Dedifferentiated amniotic fluid mesenchymal stem cell (primary cell): ENCODE results near the gene ATG4D.
"Not testable (repeated sequence)": the region's sequence is repeated elsewhere in the genome, so short reads cannot be mapped to it uniquely, and the experiment has no call there.

Experiments used
- DNase-seq: peaks from one replicate; pipeline ENCODE4 v3.0.0-alpha.2; 2016; ENCODE audit errors: extremely low spot score

Gene ATG4D

DNA sequence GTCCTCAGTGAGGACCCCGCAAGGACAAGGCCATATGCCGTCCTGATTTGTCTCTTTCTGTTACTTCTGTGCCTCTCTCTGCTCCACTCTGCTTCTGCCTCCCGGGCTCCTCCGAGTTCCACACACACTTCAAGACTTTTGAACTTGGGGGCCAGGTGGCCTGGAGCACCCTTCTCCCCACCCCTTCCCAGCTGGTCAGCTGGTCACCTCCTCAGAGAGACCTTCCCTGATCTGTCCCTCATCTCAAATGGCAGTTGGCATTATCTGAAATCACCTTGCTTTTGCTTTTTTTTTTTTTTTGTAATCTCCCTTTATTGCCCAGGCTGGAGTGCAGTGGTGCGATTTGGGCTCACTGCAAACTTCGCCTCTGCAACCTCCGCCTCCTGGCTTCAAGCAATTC lies 24.3 kb upstream of the ATG4D start:
- DNase-seq: no peak

DNA sequence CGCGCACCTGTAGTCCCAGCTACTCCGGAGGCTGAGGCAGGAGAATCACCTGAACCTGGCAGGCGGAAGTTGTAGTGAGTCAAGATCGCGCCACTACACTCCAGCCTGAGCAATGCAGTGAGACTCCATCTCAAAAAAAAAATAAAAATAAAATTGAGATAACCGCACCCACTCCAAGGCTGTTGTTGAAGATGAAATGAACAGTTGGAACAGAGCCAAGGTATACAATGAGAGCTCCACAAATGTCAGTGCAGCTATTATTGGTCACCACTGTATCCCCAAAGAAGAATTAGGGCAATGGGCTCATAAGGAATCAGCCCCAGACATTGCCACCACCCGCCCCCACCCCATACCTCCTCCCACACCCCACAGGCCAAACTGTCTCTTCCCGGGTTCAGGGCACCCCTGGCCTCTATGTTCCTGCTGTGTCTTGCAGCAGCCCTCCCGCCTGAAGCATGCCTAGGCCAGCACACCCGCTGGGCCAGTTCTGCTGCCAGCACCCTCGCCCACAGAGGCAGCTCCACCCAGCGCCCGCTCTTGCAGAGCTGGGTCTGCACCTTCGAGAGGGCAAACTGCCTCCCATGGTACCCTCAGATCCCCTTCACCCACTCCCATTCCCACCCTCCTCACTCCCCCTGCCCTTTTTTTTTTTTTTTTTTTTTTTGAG lies 22.9 kb upstream of the ATG4D start:
- DNase-seq: no peak

DNA sequence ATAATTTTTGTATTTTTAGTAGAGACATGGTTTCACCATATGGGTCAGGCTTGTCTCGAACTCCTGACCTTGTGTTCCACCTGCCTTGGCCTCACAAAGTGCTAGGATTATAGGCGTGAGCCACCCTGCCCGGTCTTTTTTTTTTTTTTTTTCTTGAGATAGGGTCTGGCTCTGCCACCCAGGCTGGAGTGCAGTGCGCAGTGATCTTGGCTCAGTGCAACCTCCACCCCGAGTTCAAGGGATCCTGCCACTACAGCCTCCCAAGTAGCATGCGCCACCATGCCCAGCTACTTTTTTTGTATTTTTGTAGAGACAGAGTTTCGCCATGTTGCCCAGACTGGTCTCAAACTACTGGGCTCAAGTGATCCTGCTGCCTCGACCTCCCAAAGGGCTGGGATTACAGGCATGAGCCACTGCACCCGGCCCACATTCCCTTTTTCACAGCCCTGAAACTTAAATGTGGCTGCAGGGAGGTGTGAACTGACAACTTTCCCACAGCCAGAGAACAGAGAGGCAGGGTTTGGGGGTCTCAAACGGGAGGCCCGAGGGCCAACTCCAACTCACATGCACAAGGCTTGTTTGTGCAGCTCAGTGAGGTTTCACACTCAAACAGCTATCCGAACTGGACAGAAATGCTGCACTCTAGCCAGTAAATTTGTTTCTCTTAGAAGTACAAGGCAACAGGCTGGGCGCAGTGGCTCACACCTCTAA lies 22.1 kb upstream of the ATG4D start:
- DNase-seq: no peak

DNA sequence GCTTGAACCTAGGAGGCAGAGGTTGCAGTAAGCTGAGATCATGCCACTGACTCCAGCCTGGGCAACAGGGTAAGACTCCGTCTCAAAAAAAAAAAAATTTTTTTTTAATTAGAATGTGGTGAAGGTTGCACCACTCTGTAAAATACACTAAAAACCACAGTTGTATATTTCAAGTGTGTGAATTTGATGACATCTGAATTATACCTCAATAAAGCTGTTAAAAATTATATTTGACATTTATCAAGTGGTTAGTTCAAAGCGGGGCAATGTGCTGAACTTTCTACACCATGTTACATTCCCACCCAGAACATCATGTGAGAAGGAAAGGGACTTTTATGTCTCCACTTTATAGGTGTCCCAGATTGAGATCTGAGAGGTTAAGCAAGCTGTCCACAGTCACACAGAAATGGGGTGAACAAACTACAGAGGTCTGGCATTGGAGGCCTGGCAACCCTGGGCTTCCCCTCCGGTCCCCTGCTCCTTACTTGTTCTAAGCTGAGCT lies 20.5 kb upstream of the ATG4D start:
- no peak for DNase-seq

DNA sequence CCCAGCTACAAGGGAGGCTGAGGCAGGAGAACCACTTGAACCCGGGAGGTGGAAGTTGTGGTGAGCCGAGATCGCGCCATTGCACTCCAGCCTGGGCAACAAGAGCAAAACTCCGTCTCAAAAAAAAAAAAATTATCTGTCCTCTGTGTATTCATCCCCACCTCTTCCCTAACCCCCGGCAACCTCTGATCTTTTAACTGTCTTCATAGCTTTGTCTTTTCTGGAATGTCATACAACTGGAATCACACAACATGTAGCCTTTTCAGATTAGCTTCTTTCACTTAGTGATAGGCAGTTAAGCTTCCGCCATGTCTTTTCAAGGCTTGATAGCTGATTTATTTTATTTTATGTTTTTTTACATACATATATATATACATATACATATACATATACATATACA lies 18.1 kb upstream of the ATG4D start:
- DNase-seq: no peak

DNA sequence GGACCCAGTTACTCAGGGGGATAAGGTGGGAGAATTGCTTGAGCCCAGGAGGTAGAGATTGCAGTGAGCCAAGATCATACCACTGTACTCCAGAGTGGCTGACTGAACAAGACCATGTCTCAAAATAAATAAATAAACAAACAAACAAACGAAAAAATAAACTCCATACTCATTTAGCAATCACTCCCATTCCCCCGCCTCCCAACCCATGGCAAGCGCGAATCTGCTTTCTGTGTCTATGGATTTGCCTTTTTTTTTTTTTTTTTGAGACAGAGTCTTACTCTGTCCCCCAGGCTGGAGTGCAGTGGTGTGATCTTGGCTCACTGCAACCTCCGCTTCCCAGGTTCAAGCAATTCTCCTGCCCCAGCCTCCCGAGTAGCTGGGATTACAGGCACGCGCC lies 16.8 kb upstream of the ATG4D start:
- not testable (repeated sequence) for DNase-seq

DNA sequence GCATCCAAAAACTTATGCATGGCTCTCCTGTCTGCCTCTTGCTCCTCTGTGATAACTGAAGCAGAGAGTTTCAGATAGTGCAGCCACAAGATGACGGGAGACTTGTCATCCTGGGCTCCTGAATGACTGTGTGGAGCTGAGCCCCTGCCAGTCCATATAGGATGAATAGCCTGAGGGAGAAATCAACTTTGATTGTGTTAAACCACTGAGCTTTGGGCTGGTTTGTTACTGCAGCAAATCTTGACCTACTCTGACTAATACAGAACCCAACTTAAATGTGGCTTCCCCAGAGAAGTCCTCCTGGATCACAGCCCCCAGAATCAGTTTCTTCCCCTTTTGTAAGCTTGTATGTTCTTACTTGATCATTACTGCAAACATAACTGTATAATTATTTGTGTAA lies 11.2 kb upstream of the ATG4D start:
- DNase-seq: no peak

DNA sequence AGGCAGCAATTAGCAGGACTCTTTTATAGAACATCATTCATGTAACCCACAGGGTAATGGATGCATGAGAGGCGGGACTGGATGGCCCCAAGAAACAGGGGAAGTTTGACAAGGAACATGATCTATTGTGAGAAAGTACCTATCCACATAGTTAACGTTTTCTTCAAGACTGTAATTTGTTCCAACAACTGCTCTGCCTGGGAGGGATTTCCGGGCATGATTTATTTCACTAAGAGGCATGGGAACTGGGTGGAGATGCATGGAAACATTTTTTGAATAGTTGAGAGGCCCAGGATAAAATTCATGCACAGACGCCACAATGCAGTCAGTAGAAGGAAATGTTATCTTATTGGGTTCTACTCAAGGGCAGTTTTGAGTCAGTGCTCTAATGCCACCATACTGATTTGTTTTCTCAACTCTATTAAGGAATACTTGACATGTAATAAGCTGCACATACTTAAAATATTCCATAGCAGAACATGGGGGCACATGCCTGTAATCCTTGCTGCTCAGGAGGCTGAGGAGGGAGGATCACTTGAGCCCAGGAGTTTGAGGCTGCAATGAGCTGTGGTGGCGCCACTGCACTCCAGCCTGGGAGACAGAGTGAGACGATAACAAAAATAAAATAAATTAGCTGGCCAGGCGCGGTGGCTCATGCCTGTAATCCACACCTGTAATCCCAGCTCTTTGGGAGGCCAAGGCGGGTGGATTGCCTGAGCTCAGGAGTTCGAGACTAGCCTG lies 9.9 kb upstream of the ATG4D start:
- DNase-seq: peak; percentile 92

DNA sequence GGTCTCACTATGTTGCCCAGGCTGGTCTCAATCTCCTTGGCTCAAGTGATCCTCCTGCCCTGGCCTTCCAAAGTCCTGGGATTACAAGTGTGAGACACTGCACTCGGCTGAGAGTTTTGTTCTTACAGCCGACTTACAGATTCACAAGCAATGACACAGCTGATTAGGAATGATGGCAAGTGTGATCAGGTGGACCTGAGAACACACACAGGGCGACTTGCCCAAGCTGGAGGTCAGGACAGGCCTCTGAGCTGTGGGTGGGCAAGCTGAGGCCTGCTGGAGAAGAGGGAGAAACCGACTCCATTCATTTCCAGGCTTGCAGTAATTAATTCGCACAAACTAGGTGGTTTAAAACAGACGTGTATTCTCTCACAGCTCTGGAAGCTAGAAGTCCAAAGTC lies 8.1 kb upstream of the ATG4D start:
- DNase-seq: no peak

DNA sequence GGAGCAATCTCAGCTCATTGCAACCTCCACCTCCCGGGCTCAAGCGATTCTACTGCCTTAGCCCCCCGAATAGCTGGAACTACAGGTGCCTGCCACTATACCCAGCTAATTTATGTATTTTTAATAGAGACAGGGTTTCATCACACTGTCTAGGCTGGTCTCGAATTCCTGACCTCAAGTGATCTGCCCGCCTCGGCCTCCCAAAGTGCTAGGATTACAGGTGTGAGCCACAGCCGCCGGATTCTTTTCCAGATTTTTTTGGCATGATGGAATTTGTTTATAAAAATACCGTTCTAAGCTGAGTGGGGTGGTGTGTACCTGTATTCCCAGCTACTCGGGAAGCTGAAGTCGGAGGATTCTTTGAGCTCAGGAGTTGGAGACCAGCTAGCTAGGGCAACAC lies 6.0 kb upstream of the ATG4D start:
- no peak for DNase-seq

DNA sequence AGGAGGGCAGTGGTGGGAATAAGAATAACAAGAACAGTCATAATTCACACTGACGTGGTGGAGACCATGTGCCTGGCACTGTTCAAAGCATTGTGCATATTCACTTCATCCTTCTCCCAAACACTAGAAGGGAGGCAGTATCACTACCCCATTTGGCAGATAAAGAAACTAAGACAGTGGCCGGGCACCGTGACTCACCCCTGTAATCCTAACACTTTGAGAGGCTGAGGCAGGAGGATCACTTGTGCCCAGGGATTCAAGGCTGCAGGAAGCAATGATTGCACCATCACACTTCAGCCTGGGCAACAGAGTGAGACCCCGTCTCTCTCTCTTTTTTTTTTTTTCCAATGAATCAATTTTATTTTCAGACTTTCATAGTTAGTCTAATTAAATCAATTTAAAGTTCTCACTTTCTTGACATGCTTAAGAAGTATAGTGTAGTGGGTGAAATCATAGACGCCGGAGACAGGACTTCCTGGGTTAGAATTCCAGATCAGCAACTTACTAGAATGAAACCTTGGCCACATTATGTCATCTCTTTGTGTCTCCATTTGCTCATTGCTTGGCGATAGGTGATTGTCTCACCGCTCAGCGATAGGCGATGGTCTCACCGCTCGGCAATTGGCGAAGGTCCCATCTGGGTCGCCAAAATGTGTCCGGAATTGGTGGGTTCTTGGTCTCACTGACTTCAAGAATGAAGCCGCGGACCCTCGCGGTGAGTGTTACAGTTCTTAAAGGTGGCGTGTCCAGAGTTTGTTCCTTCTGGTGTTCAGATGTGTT lies 5.3 kb upstream of the ATG4D start:
- DNase-seq: no peak

DNA sequence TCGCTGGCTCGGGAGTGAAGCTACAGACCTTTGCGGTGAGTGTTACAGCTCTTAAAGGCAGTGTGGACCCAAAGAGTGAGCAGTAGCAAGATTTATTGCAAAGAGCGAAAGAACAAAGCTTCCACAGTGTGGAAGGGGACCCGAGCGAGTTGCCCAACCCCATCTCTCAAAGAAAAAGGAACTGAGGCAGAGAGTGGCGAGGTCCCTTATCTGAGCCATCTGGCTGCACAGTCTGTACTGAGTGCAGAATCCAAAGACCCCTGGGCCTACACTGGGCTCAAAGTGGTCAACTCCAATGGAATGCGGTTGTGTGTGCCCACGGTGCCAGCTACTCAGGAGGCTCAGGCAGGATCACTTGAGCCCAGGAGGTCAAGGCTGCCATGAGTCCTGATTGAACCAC lies 4.7 kb upstream of the ATG4D start:
- not testable (repeated sequence) for DNase-seq

DNA sequence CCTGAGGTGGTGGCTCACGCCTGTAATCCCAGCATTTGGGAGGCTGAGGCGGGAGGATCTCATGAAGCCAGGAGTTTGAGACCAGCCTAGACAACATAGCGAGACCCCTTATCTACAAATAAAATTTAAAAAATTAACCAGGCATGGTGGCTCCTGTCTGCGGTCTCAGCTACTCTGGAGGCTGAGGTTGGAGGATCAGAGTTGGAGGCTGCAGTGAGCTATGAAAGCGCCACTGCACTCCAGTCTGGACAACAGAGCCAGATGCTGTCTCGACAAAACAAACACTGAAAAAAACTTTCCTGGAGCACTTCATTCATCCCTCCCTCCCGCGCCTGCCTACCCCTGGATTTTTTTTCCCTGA lies 665 bp upstream of the ATG4D start:
- DNase-seq: no peak

DNA sequence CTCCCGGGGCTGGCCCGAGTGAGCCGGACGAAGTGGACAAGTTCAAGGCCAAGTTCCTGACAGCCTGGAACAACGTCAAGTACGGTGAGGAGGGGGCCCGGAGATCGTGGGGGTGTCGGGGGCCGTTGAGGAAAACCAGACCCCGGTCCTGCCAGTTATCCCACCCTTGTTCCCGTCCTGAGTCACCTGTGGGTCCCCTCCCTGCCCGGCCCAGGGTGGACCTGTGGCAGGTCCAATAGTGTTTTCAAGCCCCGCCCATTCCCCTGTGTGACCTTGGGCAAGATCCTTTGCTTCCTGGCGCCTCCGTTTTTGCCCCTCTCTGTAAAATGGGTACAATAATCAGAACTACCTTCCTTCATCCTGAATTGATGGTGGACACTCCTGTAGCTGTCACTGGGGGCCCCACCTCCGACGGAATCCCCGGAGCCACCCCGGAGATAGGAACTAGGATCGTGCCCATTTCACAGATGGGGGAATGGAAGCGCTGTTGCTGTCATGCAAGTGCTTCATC lies 593 bp downstream of the ATG4D start:
- DNase-seq: no peak

DNA sequence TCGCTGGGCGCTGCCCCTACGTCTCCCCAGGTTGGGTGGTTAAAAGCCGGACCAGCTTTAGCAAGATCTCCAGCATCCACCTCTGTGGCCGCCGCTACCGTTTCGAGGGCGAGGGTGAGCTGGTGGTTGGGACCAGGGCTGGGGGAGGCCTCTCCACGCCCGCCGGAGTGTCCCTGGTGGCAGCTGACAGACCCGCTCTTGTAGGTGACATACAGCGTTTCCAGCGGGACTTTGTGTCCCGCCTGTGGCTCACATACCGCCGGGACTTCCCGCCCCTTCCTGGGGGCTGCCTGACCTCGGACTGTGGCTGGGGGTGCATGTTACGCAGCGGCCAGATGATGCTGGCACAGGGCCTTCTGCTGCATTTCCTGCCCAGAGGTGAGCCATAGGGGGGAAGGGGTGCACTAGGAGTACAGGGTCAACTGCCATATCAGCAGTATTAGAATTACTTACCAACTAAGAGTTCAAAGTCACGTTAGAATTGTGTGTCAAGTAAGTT lies 1.1 kb downstream of the ATG4D start:
- DNase-seq: no peak

DNA sequence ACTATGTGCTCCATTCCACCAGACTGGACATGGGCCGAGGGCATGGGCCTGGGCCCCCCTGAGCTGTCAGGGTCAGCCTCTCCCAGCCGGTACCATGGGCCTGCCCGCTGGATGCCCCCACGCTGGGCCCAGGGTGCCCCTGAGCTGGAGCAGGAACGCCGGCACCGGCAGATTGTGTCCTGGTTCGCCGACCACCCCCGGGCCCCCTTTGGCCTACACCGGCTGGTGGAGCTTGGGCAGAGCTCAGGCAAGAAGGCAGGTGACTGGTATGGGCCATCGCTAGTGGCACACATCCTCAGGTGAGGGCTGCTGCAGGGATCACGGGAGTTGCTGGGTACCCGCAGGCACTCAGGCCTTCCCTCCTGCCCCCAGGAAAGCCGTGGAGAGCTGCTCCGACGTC lies 3.1 kb downstream of the ATG4D start:
- no peak for DNase-seq

DNA sequence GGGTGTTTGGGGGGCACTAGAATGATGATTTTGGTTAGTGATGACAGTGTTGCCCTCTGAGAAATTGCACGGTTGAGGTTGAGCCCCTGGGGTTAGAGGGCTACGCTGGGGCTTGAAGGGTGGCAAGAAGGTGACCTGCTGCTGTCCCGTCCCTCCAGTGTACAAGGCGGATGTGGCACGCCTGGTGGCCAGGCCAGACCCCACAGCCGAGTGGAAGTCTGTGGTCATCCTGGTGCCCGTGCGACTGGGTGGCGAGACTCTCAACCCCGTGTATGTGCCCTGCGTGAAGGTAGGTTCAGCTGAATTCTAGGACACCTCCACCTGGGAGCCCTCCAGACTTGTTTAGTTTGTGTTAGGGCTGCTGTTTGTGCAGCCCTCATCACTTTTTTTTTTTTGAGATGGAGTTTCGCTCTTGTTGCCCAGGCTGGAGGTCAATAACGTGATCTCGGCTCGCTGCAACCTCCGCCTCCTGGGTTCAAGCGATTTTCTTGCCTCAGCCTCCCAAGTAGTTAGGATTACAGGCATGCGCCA lies 5.1 kb downstream of the ATG4D start:
- no peak for DNase-seq

DNA sequence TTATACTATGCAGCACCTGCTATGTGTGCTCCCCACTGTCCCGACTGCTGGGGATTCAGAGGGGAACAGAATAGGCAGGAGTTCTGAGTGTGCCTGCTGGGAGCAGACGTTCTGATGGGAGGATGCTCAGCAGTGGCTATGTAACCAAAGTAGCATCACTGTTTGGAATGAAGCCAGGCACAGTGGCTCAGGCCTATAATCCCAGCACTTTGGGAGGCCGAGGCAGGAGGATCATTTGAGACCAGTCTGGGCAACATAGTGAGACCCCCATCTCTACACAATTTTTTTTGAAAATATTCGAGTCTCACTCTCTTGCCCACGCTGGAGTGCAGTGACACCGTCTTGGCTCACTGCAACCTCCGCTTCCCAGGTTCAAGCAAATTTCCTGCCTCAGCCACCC lies 6.0 kb downstream of the ATG4D start:
- no peak for DNase-seq

DNA sequence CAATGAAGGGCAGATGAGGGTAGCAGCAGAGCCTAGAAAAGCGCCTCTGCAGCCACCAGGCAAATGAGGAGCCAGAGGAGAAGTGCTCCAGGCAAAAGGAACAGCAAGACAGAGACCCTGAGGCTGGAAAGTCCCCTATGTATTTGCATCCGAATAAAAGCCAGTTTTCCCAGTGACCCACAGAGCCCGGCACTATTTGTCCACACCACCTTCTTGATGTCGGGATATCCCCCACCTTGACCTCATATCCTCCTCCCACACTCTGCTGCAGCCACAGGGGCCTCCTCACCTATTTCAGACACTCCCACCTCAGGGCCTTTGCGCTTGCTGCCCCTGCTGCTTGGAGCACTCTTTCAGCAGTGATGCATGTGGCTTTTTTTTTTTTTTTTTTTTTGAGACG lies 6.6 kb downstream of the ATG4D start:
- DNase-seq: no peak

DNA sequence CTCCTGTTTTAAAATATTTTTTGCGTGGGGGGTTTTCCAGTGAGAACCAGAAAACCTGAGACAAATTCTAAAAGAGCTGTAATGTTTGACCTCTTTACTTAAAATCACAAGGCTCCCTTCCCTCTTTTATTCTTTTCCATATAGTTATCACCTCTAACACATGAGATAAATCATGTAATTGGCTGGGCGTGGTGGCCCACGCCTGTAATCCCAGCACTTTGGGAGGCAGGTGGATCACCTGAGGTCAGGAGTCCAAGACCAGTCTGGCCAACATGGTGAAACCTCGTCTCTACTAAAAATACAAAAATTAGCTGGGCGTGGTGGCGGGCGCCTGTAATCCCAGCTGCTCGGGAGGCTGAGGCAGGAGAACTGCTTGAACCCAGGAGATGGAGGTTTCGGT lies 7.3 kb downstream of the ATG4D start:
- not testable (repeated sequence) for DNase-seq

DNA sequence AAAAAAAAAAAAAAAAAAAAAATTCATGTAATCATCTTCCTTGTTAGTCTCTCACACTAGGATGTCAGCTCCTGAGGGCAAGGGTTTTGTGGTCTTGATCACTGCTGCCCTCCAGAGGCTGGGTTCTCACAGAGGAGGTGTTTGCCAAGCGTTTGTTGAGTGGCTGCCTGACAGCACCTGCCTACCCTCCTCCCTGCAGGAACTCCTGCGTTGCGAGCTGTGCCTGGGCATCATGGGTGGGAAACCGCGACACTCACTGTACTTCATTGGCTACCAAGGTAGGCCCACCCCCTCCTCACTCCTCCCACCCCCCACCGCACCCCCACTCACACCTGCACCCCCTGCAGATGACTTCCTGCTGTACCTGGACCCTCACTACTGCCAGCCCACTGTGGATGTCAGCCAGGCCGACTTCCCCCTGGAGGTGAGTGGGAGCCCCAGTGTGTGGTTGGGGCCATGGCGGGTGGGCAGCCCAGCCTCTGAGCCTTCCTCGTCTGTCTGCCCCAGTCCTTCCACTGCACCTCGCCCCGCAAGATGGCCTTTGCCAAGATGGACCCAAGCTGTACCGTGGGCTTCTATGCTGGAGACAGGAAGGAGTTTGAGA lies 8.1 kb downstream of the ATG4D start:
- DNase-seq: no peak
